Vagina (tissue), 2 donors: ENCODE data around the gene GTSF1L. TPM values are rescaled to one million over a fixed set of nuclear protein-coding genes. Genes with fewer than 3 reads are reported as not detected.

Experiments used
- DNase-seq, 2 donors: peaks; one replicate each; pipeline ENCODE4 v3.0.0-alpha.2; 2017; ENCODE audit errors: extremely low spot score in 2 of 2
- H3K27ac ChIP-seq: fragments of 200-600 bp; sonication (generic); one replicate; pipeline ENCODE4 v1.5.1; 2019
- H3K27me3 ChIP-seq: fragments of 200-600 bp; sonication (generic); one replicate; pipeline ENCODE4 v1.5.1; 2019
- H3K36me3 ChIP-seq, 2 donors: fragments of 200-600 bp; sonication (generic); one replicate each; pipeline ENCODE4 v1.5.1; 2017 to 2019
- H3K4me1 ChIP-seq: fragments of 200-600 bp; sonication (generic); one replicate; pipeline ENCODE4 v1.5.1; 2019
- H3K4me3 ChIP-seq, 2 donors: fragments of 200-600 bp; sonication (generic); 1 replicate in 1 of 2; 2 replicates in 1 of 2; pipeline ENCODE4 v1.5.1; 2016 to 2019
- H3K9me3 ChIP-seq: fragments of 200-600 bp; sonication (generic); one replicate; pipeline ENCODE4 v1.5.1; 2019
- CTCF ChIP-seq, 3 experiments: fragments of 450-650 bp in 2 of 3; fragments of 200-600 bp in 1 of 3; sonication (generic) in 1 of 3; IDR thresholded peaks; one replicate each; pipeline ENCODE4 v1.5.1; 2017 to 2019; ENCODE audit warnings: antibody characterized with exemption in 3 of 3, mild to moderate bottlenecking in 2 of 3, moderate library complexity in 2 of 3
- POLR2A ChIP-seq, 2 donors: fragments of 450-650 bp; IDR thresholded peaks; one replicate each; pipeline ENCODE4 v1.6.1; 2017; ENCODE audit warnings: antibody characterized with exemption in 2 of 2, mild to moderate bottlenecking in 2 of 2, moderate library complexity in 2 of 2
- POLR2AphosphoS5 ChIP-seq, 2 donors: sonication (generic); formaldehyde crosslinking; IDR thresholded peaks; one replicate each; pipeline ENCODE4 v1.9.0; 2017; ENCODE audit warnings: antibody characterized with exemption in 2 of 2, mild to moderate bottlenecking in 2 of 2, low read depth in 1 of 2; ENCODE audit not compliant: insufficient read depth in 1 of 2
- intact Hi-C: fragments of 100-400 bp; cut with DNase I; formaldehyde crosslinking; loops from one replicate; pipeline ENCODE4 v1.15.1; 2023
- total RNA-seq: library from RNA; depleted of rRNA; stranded (reverse); fragments of >200 nt; gene quantifications from one replicate; pipeline ENCODE4 v1.2.3, GENCODE V29; 2016

Gene GTSF1L
- total RNA-seq, 1 donor from 2014 or later: not detected

GRCh38 chr20:43739148-43739749 is 12.4 kb upstream of the GTSF1L start:
- no peaks in the 10 kb centered on the region for H3K4me1 ChIP-seq
- no peaks in the 10 kb centered on the region for H3K36me3 ChIP-seq
- H3K4me3 ChIP-seq: no peak overlapping the region
- intact Hi-C loops: no loop called here
- H3K27me3 ChIP-seq: no peaks in the 10 kb centered on the region
- no peak for TF ChIP-seq CTCF (IDR thresholded peaks at IDR 0.05)
- TF ChIP-seq POLR2A (IDR thresholded peaks at IDR 0.05): no peak
- TF ChIP-seq POLR2AphosphoS5 (IDR thresholded peaks at IDR 0.05; ENCODE audit: insufficient read depth in 1 of 2, low read depth in 1 of 2): no peak
- H3K27ac ChIP-seq: no peak overlapping the region
- DNase-seq: no peak
- no peaks in the 10 kb centered on the region for H3K9me3 ChIP-seq

GRCh38 chr20:43737925-43738324 is 11.1 kb upstream of the GTSF1L start:
- Histone ChIP-seq H3K27ac (no peak overlapping the region), H3K9me3 (no peaks in the 10 kb centered on the region), H3K4me1 (no peaks in the 10 kb centered on the region), H3K4me3 (no peak overlapping the region), H3K36me3 (no peaks in the 10 kb centered on the region), H3K27me3 (no peaks in the 10 kb centered on the region)
- intact Hi-C loops: no loop called here
- TF ChIP-seq POLR2A (IDR thresholded peaks at IDR 0.05) (no peak), CTCF (IDR thresholded peaks at IDR 0.05) (no peak), POLR2AphosphoS5 (IDR thresholded peaks at IDR 0.05; ENCODE audit: insufficient read depth in 1 of 2, low read depth in 1 of 2) (no peak)
- DNase-seq: no peak

GRCh38 chr20:43736588-43737158 is 9.9 kb upstream of the GTSF1L start:
- no peaks in the 10 kb centered on the region for H3K4me1 ChIP-seq
- no peak overlapping the region for H3K27ac ChIP-seq
- H3K36me3 ChIP-seq: no peaks in the 10 kb centered on the region
- no peak for DNase-seq
- H3K9me3 ChIP-seq: no peaks in the 10 kb centered on the region
- TF ChIP-seq CTCF (IDR thresholded peaks at IDR 0.05): no peak
- no peak for TF ChIP-seq POLR2AphosphoS5 (IDR thresholded peaks at IDR 0.05; ENCODE audit: insufficient read depth in 1 of 2, low read depth in 1 of 2)
- H3K4me3 ChIP-seq: no peak overlapping the region
- no peaks in the 10 kb centered on the region for H3K27me3 ChIP-seq
- intact Hi-C loops: no loop called here

GRCh38 chr20:43731927-43732326 is 5.1 kb upstream of the GTSF1L start:
- H3K27ac ChIP-seq: no peak overlapping the region
- H3K27me3 ChIP-seq: no peaks in the 10 kb centered on the region
- H3K4me1 ChIP-seq: no peaks in the 10 kb centered on the region
- no peak overlapping the region for H3K4me3 ChIP-seq
- no peaks in the 10 kb centered on the region for H3K9me3 ChIP-seq
- no peak for DNase-seq
- H3K36me3 ChIP-seq: no peaks in the 10 kb centered on the region
- intact Hi-C loops: no loop called here
- no peak for TF ChIP-seq POLR2A (IDR thresholded peaks at IDR 0.05)

- H3K4me1 ChIP-seq: no peaks in the 10 kb centered on the region
- no peak for DNase-seq
- TF ChIP-seq POLR2A (IDR thresholded peaks at IDR 0.05) (no peak), CTCF (IDR thresholded peaks at IDR 0.05) (no peak), POLR2AphosphoS5 (IDR thresholded peaks at IDR 0.05; ENCODE audit: insufficient read depth in 1 of 2, low read depth in 1 of 2) (no peak)
- H3K27me3 ChIP-seq: no peaks in the 10 kb centered on the region
- H3K4me3 ChIP-seq: no peak overlapping the region
- no peaks in the 10 kb centered on the region for H3K9me3 ChIP-seq
- H3K27ac ChIP-seq: no peak overlapping the region
- H3K36me3 ChIP-seq: no peaks in the 10 kb centered on the region
- intact Hi-C loops: no loop called here
Observed at GRCh38 chr20:43731469-43731868, 4.7 kb upstream of the GTSF1L start.
